Smooth muscle cell (in vitro differentiated cells): Measurements from ENCODE around the gene SYTL5. TPM values are rescaled to one million over a fixed set of nuclear protein-coding genes. Genes with fewer than 3 reads are reported as not detected.
A peak's percentile ranks its signal among the peaks of the same experiment; 100 is the strongest.

Experiments used
- DNase-seq: peaks from one replicate; lab custom pipeline; 2025; ENCODE audit not compliant: unreplicated experiment; lab: John Stamatoyannopoulos, UW
- H2AFZ ChIP-seq: fragments of 200-600 bp; sonication (generic); 2 replicates; pipeline ENCODE4 v1.6.0; 2016; ENCODE audit warnings: antibody characterized with exemption, low read depth, mild to moderate bottlenecking
- H3F3A ChIP-seq: fragments of 200-600 bp; sonication (generic); 2 replicates; pipeline ENCODE4 v1.6.0; 2017; ENCODE audit warnings: antibody characterized with exemption, low read depth
- H3K27ac ChIP-seq: fragments of 200-600 bp; sonication (generic); 2 replicates; pipeline ENCODE4 v1.5.1; 2016; ENCODE audit warnings: low read depth, mild to moderate bottlenecking
- H3K27me3 ChIP-seq: fragments of 200-600 bp; sonication (generic); 2 replicates; pipeline ENCODE4 v1.6.1; 2016; ENCODE audit warnings: low read depth, mild to moderate bottlenecking
- H3K36me3 ChIP-seq: fragments of 200-600 bp; sonication (generic); 2 replicates; pipeline ENCODE4 v1.5.1; 2016; ENCODE audit warnings: low read depth
- H3K4me1 ChIP-seq: fragments of 200-600 bp; sonication (generic); 2 replicates; pipeline ENCODE4 v1.5.1; 2016; ENCODE audit warnings: low read depth
- H3K4me2 ChIP-seq: fragments of 200-600 bp; sonication (generic); 2 replicates; pipeline ENCODE4 v1.6.0; 2016; ENCODE audit warnings: mild to moderate bottlenecking
- H3K4me3 ChIP-seq: fragments of 200-600 bp; sonication (generic); 2 replicates; pipeline ENCODE4 v1.5.1; 2016; ENCODE audit warnings: mild to moderate bottlenecking
- H3K79me2 ChIP-seq: fragments of 200-600 bp; sonication (generic); 2 replicates; pipeline ENCODE4 v1.6.0; 2016; ENCODE audit warnings: low read depth, mild to moderate bottlenecking
- H3K9ac ChIP-seq: fragments of 200-600 bp; sonication (generic); 2 replicates; pipeline ENCODE4 v1.6.0; 2016; ENCODE audit warnings: low read depth
- H3K9me3 ChIP-seq: fragments of 200-600 bp; sonication (generic); replicated peaks from 2 replicates; pipeline ENCODE4 v1.5.1; 2016; ENCODE audit warnings: low read depth
- H4K20me1 ChIP-seq: fragments of 200-600 bp; sonication (generic); 2 replicates; pipeline ENCODE4 v1.6.0; 2016; ENCODE audit warnings: low read depth
- WGBS: methylation state at CpG from one replicate; pipeline ENCODE4 v1.1.7; 2016; ENCODE audit warnings: low lambda C conversion rate; 5-methylcytosine and 5-hydroxymethylcytosine counted together
- microRNA-seq: library from miRNA; unstranded; fragments of <30 nt; microRNA quantifications from one replicate; pipeline ENCODE4, GENCODE V29; 2016; ENCODE audit warnings: borderline number of aligned reads
- polyA plus RNA-seq: library from polyadenylated mRNA; unstranded; fragments of >200 nt; fragmentation: Nextera tagmentation; extraction: Ambion mirVana; gene quantifications from 2 replicates; pipeline ENCODE4 v1.2.1, GENCODE V29; 2016
- small RNA-seq: library from RNA; depleted of rRNA; stranded (forward); fragments of <200 nt; gene quantifications from one replicate; pipeline ENCODE3, GENCODE V24; 2014
- total RNA-seq: library from RNA; depleted of rRNA; stranded (reverse); fragments of >200 nt; gene quantifications from 2 replicates; pipeline ENCODE4 v1.2.3, GENCODE V29; 2014
- TF ChIP-seq, protein P1 (sequence below): fragments of 200-600 bp; sonication (generic); IDR thresholded peaks from 2 replicates; pipeline ENCODE4 v1.5.1; 2017; ENCODE audit warnings: borderline replicate concordance, mild to moderate bottlenecking, antibody characterized with exemption; ENCODE audit not compliant: insufficient read depth, poor library complexity, severe bottlenecking

The SYTL5 gene
- total and polyA plus RNA-seq, 2 experiments from 2014 or later, result 0.27 to 2.3 TPM

GRCh38 chrX:38172596-38172995 is 166.2 kb downstream of the SYTL5 start:
- Histone ChIP-seq H3K4me1 (no peaks in the 10 kb centered on the region), H3K79me2 (no peaks in the 10 kb centered on the region), H4K20me1 (no peaks in the 10 kb centered on the region), H3F3A (no peaks in the 10 kb centered on the region), H3K9ac (no peak overlapping the region), H2AFZ (no peak overlapping the region), H3K4me2 (no peak overlapping the region), H3K36me3 (no peaks in the 10 kb centered on the region), H3K9me3 (no peaks in the 10 kb centered on the region), H3K27me3 (no peaks in the 10 kb centered on the region), H3K4me3 (no peak overlapping the region), H3K27ac (no peak overlapping the region)
- TF ChIP-seq, protein P1, sequence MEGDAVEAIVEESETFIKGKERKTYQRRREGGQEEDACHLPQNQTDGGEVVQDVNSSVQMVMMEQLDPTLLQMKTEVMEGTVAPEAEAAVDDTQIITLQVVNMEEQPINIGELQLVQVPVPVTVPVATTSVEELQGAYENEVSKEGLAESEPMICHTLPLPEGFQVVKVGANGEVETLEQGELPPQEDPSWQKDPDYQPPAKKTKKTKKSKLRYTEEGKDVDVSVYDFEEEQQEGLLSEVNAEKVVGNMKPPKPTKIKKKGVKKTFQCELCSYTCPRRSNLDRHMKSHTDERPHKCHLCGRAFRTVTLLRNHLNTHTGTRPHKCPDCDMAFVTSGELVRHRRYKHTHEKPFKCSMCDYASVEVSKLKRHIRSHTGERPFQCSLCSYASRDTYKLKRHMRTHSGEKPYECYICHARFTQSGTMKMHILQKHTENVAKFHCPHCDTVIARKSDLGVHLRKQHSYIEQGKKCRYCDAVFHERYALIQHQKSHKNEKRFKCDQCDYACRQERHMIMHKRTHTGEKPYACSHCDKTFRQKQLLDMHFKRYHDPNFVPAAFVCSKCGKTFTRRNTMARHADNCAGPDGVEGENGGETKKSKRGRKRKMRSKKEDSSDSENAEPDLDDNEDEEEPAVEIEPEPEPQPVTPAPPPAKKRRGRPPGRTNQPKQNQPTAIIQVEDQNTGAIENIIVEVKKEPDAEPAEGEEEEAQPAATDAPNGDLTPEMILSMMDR, result no peak
- WGBS, result 69% methylated on average over 3 of the region's 3 CpGs
- DNase-seq, result no peak

- H3K79me2 ChIP-seq, result no peaks in the 10 kb centered on the region
- H3K4me1 ChIP-seq, result no peaks in the 10 kb centered on the region
- no peaks in the 10 kb centered on the region for H4K20me1 ChIP-seq
- H3F3A ChIP-seq, result no peaks in the 10 kb centered on the region
- no peaks in the 10 kb centered on the region for H3K27me3 ChIP-seq
- TF ChIP-seq, protein P1, result peak; percentile 52
- 28% methylated on average over 3 of the region's 3 CpGs for WGBS
- no peaks in the 10 kb centered on the region for H3K9me3 ChIP-seq
- no peak overlapping the region for H3K27ac ChIP-seq
- H3K4me2 ChIP-seq, result no peak overlapping the region
- H3K36me3 ChIP-seq, result no peaks in the 10 kb centered on the region
- no peak overlapping the region for H3K4me3 ChIP-seq
- no peak for DNase-seq
- H2AFZ ChIP-seq, result no peak overlapping the region
- H3K9ac ChIP-seq, result no peak overlapping the region
Measured at GRCh38 chrX:38175139-38175538, 168.8 kb downstream of the SYTL5 start.

- TF ChIP-seq, protein P1, result no peak
- Histone ChIP-seq H3K4me3 (no peak overlapping the region), H3K4me1 (no peaks in the 10 kb centered on the region), H3K79me2 (no peaks in the 10 kb centered on the region), H3K9ac (no peak overlapping the region), H3K4me2 (no peak overlapping the region), H2AFZ (no peak overlapping the region), H3K36me3 (no peaks in the 10 kb centered on the region), H3K27me3 (no peaks in the 10 kb centered on the region), H4K20me1 (no peaks in the 10 kb centered on the region), H3K27ac (no peak overlapping the region), H3K9me3 (no peaks in the 10 kb centered on the region), H3F3A (no peaks in the 10 kb centered on the region)
- DNase-seq, result no peak
- WGBS, result 67% methylated on average over 2 of the region's 2 CpGs
Measured at GRCh38 chrX:38178396-38178795, 172.0 kb downstream of the SYTL5 start.

Small RNA genes within 50 kb of the gene (microRNA-seq; reads per million reads assigned to microRNA genes)
- gene MIR548AJ2, result not detected

Small RNA genes within 50 kb of the gene (small RNA-seq; reads per million reads assigned to genes)
- not detected for gene MIR548AJ2

Other genes starting within 250 kb of the SYTL5 start
- 0.09 TPM in 1 of 2 replicates, not detected in the other for gene CYBB, start 226.5 kb upstream of the SYTL5 start, total RNA-seq
- not detected in 2 replicates for gene CYBB, start 226.5 kb upstream of the SYTL5 start, polyA plus RNA-seq
- gene DYNLT3, start 159.0 kb upstream of the SYTL5 start, total RNA-seq, result 89.4 and 112 TPM in 2 replicates
- 75.8 and 77.7 TPM in 2 replicates for gene DYNLT3, start 159.0 kb upstream of the SYTL5 start, polyA plus RNA-seq
- gene SRPX, start 214.3 kb downstream of the SYTL5 start, total RNA-seq, result 35.0 and 46.1 TPM in 2 replicates
- 49.3 and 64.9 TPM in 2 replicates for gene SRPX, start 214.3 kb downstream of the SYTL5 start, polyA plus RNA-seq